GM19452 (cell line): ENCODE results near the gene KIF21A.
"Not testable (repeated sequence)": the region's sequence is repeated elsewhere in the genome, so short reads cannot be mapped to it uniquely, and the experiment has no call there.

ENCODE experiments used
- ATAC-seq: cut with Tn5 transposase; IDR thresholded peaks from one replicate; pipeline ENCODE4 v1.9.1; 2021; ENCODE audit not compliant: unreplicated experiment

Gene KIF21A

GRCh38 chr12:39443081-39443928, at the start of gene KIF21A:
Gene KIF21A, minus strand, starts transcription at chr12:39443120. Its CDS starts 150 bp downstream, at chr12:39442970.
- peak; percentile 94 for ATAC-seq

- ATAC-seq = no peak
Measured at GRCh38 chr12:39490500-39491282, 47.8 kb upstream of the KIF21A start.

GRCh38 chr12:39483597-39483996, 40.7 kb upstream of the KIF21A start:
- ATAC-seq = no peak

DNA sequence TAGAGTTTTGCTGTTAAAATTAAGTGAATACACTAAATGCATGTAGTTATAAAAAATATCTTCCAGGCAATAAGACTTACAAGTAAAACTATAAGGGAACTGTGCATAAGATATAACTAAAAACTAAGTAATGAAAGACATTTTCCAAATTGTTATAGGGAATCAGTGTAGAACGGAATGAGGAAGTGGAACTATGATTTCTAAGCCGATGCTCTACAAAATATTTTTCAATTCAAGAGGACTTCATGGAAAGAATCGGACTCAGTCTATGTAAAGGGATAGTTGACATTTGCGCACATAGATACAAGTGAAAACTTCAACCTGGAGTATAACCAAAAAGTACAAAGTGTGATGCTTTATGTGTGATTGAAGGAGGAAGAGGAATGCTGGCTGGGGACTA, 40.1 kb upstream of the KIF21A start:
- ATAC-seq = no peak

DNA sequence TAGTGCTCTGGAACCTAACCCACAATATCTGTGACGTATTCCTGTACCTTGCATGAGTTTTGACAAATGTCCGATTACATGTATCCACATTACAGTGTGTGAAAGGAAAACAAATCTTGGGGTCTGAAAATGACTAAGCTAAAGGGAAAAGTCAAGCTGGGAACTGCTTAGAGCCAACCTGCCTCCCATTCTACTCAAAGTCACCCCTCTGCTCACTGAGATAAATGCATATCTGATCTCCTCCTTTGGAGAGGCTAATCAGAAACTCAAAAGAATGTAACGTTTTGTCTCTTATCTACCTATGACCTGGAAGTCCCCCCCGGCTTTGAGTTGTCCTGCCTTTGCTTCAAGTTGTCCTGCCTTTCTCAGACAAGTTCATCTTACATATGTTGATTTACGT, 34.0 kb upstream of the KIF21A start:
- ATAC-seq = no peak

DNA sequence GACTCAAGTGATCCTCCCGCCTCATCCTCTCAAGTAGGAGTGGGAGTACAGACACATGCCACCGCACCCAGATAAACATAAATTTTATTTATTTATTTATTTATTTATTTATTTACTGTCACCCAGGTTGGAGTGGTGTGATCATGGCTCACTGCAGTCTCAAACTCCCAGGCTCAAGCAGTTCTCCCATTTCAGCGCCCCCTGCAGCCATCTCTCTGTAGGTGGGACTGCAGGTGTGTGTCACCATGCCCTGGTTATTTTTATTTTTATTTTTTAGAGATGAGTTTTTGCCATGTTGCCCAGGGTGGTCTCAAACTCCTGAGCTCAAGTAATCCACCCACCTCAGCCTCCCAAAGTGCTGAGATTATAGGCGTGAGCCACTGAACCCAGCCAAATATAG, 33.2 kb upstream of the KIF21A start:
- no peak for ATAC-seq

DNA sequence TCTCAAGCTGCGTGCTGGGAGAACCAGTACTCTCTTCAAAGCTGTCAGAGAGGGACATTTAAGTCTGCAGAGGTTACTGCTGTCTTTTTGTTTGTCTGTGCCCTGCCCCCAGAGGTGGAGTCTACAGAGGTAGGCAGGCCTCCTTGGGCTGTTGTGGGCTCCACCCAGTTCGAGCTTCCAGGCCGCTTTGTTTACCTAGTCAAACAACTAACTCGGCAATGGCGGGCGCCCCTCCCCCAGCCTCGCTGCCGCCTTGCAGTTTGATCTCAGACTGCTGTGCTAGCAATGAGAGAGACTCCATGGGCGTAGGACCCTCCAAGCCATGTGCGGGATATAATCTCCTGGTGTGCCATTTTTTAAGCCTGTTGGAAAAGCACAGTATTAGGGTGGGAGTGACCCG, 32.2 kb upstream of the KIF21A start:
- not testable (repeated sequence) for ATAC-seq

DNA sequence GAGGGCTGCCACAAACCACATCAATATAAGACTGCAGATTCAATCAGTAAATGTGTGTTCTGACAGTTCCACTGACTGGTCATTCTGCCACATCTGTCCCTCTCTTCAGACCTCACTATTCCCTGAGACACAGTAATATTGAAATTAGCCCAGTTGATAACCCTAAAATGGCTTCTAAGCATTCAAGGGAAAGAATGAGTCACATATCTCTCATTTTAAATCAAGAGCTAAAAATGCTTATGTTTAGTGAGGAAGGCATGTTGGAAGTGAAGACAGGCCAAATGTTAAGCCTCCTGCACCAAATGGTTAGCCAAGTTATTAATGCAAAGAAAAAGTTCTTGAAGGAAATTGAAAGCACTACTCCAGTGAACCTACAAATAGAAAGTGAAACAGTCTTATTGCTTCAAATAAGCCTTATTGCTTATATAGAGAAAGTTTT, 24.5 kb upstream of the KIF21A start:
- ATAC-seq = peak; percentile 80

GRCh38 chr12:39464976-39465695, 22.2 kb upstream of the KIF21A start:
- ATAC-seq = no peak

- no peak for ATAC-seq
Measured at GRCh38 chr12:39461059-39461458, 18.1 kb upstream of the KIF21A start.

DNA sequence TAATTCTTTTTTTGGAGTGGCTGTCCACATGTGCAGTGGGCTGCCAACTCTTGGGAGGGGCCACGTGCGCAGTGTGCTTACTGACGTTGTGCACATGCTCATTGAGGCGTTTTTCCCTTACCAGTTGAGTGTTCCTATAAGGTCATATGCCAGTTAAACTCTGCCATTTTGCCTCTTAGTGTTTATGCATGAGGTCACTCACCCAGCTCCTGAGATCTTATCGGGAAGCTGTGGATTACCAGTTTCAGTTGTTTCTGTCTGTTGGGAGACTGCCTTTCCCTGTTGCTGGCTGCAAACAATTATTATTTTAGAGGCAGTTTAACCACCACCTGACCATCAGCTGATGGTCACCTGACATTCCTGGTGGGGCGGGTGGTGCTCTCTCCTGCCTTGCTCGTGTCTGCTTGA, 16.1 kb upstream of the KIF21A start:
- no peak for ATAC-seq

GRCh38 chr12:39451977-39452376, 9.1 kb upstream of the KIF21A start:
- ATAC-seq = no peak

GRCh38 chr12:39448038-39448437, 5.1 kb upstream of the KIF21A start:
- no peak for ATAC-seq

DNA sequence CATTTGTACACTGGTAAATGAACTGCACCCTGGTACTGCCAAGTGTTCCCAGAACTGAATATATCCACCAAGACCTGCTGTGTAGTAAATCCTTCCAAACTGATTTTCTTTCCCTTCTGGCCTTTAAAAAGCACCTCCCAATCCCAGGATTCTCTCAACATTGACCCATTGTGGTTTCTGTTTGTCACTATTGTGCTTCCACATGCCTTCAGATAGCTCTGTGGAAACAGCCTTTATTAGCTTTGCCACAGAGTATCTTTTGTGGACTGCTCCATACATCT, 949 bp upstream of the KIF21A start:
- no peak for ATAC-seq

DNA sequence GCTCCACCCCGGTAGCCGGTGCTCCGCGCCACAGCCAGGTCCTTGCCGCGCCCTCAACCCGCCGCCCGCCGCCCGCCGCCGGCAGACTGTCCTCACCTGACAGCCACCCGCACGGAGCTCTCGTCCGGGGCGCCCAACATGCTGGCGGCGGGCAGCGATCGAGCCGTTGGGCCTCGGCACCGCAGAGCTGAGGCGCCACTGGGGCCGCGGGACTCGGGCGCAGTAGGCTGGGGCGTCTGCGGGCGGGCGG, 164 bp downstream of the KIF21A start:
- ATAC-seq = no peak

DNA sequence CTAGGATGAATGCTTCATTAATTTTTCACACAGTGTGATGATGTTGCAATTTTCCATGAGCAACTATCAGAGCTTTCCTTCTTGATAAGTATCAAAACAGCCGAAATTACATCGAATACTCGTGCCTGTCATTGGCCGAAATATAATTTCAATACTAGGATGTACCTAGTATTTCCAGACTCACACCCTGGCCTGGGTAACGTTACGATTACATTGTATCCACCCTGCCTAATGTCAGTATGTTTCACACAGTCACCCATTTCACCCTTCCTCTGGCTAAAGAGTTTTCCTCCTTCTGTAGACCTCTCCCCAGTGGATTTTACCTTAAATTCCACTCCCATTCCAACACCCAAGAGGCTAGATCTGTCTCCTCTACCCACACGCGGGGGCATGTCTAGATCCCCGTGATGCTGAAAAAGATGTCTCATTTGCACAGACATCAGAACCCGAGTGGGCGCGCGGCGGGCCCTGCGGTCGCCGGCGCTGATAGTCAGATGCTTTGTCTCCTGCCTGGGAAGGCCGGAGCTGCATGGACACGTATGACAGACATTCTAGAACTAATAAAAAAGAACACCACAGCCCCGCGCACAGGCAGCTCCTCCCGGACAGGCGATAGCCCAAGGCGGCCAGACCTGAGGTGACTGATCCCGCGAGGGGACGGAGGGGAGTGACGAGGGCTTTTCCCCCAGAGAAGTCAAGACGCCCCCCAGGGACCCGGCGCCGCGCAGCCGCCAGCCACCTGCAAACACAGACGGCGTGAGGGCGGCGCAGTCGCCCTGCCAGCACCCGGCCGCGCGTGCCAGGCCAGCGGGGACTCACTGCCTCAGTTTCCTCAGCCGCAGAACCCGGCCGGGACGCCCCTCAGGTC, 723 bp downstream of the KIF21A start:
- ATAC-seq = peak; percentile 10

DNA sequence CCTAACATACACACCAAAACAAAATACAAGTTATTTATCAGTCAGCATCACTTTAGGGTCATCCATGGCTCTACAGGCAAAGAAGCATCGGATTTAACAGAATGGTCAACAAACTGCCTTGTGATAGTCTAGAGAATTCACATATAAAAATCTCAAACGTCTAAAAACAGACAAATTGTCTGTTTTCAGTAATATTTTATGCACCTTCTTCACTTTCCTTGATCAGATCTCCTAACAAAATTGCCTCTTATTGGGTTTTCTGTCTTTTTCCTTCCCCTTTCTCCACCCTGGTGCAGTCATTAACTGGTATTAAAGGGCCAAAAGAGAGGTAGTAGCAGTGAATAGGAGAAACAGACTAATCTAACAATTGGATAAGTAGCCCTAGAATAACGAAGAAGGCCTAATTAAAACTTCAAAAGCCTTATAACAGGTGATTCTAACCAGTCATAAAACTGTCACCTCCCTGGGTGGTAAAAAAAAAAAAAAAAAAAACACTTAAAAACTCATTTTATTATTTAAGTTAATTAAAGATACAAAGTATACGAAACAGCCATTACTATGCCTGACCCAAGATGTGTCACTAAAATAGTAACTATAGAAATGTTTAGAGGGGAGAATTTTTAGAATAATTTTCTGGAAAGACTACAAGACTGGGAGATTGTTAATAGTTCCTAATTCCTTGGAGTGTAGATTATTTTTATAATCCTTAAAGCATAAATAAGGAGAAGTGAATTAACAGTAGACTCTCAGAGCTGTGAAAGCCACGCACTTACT, 1.5 kb downstream of the KIF21A start:
- no peak for ATAC-seq

DNA sequence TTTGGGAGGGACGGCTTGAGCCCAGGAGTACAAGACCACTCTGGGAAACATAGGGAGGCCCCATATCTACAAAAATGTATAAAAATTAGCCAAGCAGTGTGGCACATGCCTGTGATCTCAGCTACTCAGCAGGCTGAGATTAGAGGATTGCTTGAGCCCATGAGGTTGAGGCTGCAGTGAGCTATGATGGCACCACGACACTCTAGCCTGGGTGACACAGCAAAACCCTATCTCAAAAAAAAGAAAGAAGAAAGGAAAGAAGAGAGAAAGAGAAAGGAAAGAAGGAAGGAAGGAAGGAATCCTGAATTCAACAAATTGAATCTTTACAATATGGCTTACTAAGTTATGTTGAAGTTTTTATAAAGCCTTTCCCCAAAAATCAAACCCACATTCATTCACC, 2.1 kb downstream of the KIF21A start:
- ATAC-seq = no peak

- ATAC-seq = no peak
Measured at GRCh38 chr12:39440101-39440500, 2.8 kb downstream of the KIF21A start.

DNA sequence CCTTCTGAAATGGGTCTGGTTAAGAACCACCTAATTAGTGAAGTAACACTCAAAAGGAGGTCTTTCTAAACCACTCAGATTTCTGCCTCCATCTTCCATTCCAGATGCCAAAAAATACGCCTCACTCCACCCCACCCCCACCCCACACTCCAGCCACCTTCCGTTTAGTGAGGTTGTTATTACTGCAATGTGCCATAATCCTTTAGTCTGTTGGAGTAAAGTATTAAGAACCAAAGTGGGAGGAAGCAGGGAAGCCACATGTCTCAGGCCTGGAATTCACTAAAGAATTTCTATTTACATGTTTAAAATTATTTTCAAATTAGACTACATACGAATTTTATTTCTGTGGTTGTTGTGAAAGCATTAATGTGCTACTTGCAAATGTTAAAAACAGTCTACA, 7.4 kb downstream of the KIF21A start:
- no peak for ATAC-seq
